SIG-M5 (cell line): ENCODE measurements around the gene FAM25A.

Source experiments
- DNase-seq: peaks from one replicate; lab custom pipeline; 2025; lab: John Stamatoyannopoulos, UW

The FAM25A gene

DNA sequence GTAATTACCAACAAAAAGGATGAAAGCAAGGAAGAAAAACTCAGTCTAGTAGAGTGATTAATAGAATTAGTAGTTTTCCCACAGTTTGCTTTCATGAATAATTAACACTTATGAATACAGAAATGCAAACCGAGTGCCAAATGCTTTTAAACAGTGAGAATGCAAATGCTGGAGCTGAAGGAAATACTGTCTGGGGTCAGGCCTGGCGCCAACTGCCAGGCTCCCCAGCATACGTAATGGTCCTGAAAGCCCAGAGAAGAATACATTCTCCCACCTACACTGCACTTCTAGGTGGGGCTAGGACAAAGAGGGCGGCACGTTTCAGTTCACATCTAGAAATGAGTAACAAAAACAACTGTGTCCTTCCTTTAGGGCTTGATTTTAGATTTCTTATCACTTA is 44.6 kb downstream of the FAM25A start:
- DNase-seq = no peak

DNA sequence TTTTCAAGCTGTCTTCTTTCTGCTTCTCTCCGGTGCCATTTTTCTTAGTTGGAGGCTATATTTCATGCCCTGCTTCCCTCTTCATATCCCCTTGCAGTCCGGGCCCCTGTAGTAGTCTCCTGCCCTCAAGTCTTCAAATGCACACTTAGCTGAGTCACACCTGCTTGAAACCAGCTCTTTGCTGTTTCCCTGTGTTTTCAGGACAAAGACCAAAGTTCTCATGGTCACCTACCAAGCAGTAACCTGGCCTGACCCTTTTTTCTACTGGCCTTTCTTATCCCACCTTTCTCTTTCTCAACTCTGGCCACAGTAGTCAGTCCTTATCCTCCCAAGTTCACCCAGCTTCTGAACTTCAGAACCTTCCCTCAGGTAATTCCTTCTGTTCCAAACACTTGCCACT is 46.1 kb downstream of the FAM25A start:
- no peak for DNase-seq

DNA sequence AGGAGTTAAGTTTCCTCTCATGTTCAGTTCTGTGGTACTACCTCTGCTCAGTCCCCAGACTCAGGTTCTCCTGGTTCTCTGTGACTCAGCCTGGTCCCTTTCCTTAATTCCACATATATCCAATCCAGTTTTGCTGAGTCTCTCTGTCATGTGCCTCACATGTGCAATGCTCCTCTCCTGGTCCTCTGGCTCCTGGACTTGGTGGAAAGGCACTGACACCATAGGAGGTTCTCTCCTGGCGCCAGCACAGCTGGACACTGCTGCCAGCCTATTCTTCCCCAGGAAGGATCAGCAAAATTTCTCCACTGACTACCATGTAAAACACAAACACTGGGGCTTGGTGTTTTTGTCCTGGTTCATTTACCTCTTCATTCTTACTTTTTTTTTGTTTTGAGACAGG is 46.8 kb downstream of the FAM25A start:
- DNase-seq = no peak

DNA sequence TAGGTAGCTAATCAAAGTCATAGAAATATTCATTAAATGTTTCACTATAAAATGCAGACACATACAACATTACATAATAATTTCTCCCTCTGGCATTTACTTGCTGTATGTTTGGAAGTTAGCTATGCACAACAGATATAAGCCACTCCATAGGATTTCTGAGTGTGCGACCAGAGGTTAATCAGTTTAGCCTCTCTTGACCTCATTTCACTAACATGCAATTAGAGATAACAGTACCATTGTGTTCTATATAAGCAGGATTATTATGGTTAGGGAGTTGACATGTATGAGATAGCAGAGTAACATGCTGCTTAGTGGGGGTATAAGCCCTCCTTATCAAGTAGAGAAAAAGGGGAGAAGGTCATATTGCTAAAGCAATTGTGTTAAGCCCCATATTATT is 48.2 kb downstream of the FAM25A start:
- no peak for DNase-seq

DNA sequence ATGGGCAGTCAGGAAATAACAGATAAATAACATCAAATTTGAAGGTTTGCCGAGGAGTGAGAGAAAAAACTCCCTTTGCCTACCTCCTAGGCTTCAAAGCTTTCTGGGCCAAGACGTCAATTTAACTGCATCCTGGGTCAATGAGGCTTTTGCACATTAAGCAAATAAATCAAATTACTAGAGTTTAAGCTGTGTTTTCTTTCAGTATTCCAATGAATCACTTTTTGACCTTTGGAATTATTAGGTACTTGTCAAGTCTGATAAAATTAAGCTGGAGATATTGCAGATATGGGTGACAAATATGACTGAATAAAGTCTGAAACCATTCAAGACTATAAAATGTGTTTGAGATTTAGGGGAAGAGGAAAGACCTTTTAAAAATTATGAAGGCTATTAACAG is 52.4 kb downstream of the FAM25A start:
- no peak for DNase-seq
